ENCODE results near the gene PKD2L1. TPM values are rescaled to one million over a fixed set of nuclear protein-coding genes. Genes with fewer than 3 reads are reported as not detected.

PKD2L1 gene
- total and polyA plus RNA-seq, 10 of the 15 experiments (the other 5 are each of a cell fraction or from before 2014, with no cell fraction given) = 0.05 to 0.17 (median 0.08) TPM; not detected in 6

- no peak for FAIRE-seq
- CTCF ChIA-PET = interaction anchor here (1.5 to 5.5 kb wide), 3 partner anchors 15 to 61 kb away, joined by 3 to 43 read pairs (median 4); partner anchors contain the start of gene SCD
- intact Hi-C loops (cut with micrococcal nuclease; ENCODE audit: unreplicated experiment) = no loop called here
Observed at GRCh38 chr10:100364735-100365391, 34.8 kb upstream of the PKD2L1 start.

DNA sequence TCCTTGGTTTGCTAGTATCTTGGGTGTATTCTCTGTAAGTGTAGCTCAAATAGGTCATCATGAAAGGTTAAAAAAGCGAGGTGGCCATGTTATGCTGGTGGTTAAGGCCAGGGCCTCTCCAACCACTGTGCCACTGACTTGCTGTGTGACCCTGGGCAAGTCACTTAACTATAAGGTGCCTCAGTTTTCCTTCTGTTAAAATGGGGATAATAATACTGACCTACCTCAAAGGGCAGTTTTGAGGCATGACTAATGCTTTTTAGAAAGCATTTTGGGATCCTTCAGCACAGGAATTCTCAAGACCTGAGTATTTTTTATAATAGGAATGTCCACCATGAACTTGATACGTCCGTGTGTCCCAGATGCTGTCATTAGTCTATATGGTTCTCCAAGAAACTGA lies 34.1 kb upstream of the PKD2L1 start:
- ChIA-PET RAD21 (ENCODE audit: unreplicated experiment) (interaction anchor here (0.8 to 1.6 kb wide), 3 partner anchors 15 to 22 kb away, joined by 3 to 4 read pairs (median 3); no protein-coding TSS in a partner anchor), POLR2A (interaction anchor here (0.5 to 1.5 kb wide), 3 partner anchors 14 to 329 kb away, joined by 3 to 5 read pairs (median 4); no protein-coding TSS in a partner anchor), SMC1A (ENCODE audit: uncharacterized antibody, unreplicated experiment) (interaction anchor here (5.1 kb wide), 1 partner anchor 14 kb away, joined by 27 read pairs; no protein-coding TSS in a partner anchor), CTCF (interaction anchor here (1.3 to 5.5 kb wide), 2 partner anchors 9 to 15 kb away, joined by 3 to 43 read pairs; partner anchors contain the start of gene SCD)
- Histone ChIP-seq H3K27ac (ENCODE audit: control insufficient read depth, insufficient read depth) (no peak overlapping the region), H4K20me1 (ENCODE audit: control insufficient read depth, insufficient read depth) (no peaks in the 10 kb centered on the region), H3K36me3 (ENCODE audit: control insufficient read depth in 2 of 2, insufficient read depth in 2 of 2, low read length in 1 of 2) (peaks cover 4 to 8% of the 10 kb centered on the region in 2 experiments), H3K4me1 (ENCODE audit: control insufficient read depth, insufficient read depth, low read length) (no peaks in the 10 kb centered on the region; the same call in 1 of the 2 replicates), H3K4me2 (ENCODE audit: control insufficient read depth, insufficient read depth) (no peak overlapping the region), H3K4me3 (no peak overlapping the region), H3K9me3 (replicated peaks; ENCODE audit: control insufficient read depth, insufficient read depth, low read length) (no peaks in the 10 kb centered on the region), H3K27me3 (replicated peaks in 1 of 2; ENCODE audit: control insufficient read depth in 2 of 2, insufficient read depth in 2 of 2, low read length in 1 of 2) (no peaks in the 10 kb centered on the region), H2AFZ (ENCODE audit: control insufficient read depth, low read depth, low read length) (no peak overlapping the region), H3K9ac (ENCODE audit: control insufficient read depth, insufficient read depth, low read length) (no peak overlapping the region), H3K79me2 (ENCODE audit: control insufficient read depth, insufficient read depth, low read length) (no peaks in the 10 kb centered on the region)
- DNase-seq (ENCODE audit: low read depth, low spot score) (no peak), ATAC-seq (no peak), FAIRE-seq (no peak)
- BruUV-seq (replicated peaks) = TSS peak; percentile 61
- intact Hi-C loops (cut with micrococcal nuclease; ENCODE audit: unreplicated experiment) = no loop called here
- 93% methylated on average over 3 of the region's 3 CpGs for WGBS (ENCODE audit: insufficient coverage, insufficient replicate concordance, low lambda C conversion rate, missing lambda C conversion rate)
- TF ChIP-seq FOS (IDR thresholded peaks at IDR 0.05; ENCODE audit: borderline replicate concordance, extremely low read depth, insufficient read length) (no peak), BCL11A (IDR thresholded peaks at IDR 0.05; ENCODE audit: low read depth, low read length) (no peak), PAX5 (IDR thresholded peaks at IDR 0.05; ENCODE audit: borderline replicate concordance, low read depth, low read length) (no peak), SREBF1 (IDR thresholded peaks at IDR 0.05; ENCODE audit: low read length) (no peak), FOXK2 (IDR thresholded peaks at IDR 0.05) (no peak), MLLT1 (IDR thresholded peaks at IDR 0.05) (no peak), SPI1 (IDR thresholded peaks at IDR 0.05; ENCODE audit: borderline replicate concordance, insufficient read depth, low read depth, low read length) (no peak)
- in situ Hi-C loops (cut with MboI) = no loop called here

More at GRCh38 chr10:100364735-100365391, 34.8 kb upstream of the PKD2L1 start:
- WGBS (ENCODE audit: insufficient coverage, insufficient replicate concordance, low lambda C conversion rate, missing lambda C conversion rate) = 56% methylated on average over 7 of the region's 7 CpGs
- no peak overlapping the region for H2AFZ ChIP-seq (ENCODE audit: control insufficient read depth, low read depth, low read length)
- TF ChIP-seq IKZF2 (IDR thresholded peaks at IDR 0.05) (no peak), NRF1 (conservative IDR thresholded peaks at IDR 0.05; ENCODE audit: low read depth, low read length) (no peak), RAD51 (IDR thresholded peaks at IDR 0.05) (peak; percentile 27; the same call in 1 of the 2 replicates)
- H3K4me2 ChIP-seq (ENCODE audit: control insufficient read depth, insufficient read depth) = no peak overlapping the region
- H3K36me3 ChIP-seq (ENCODE audit: control insufficient read depth in 2 of 2, insufficient read depth in 2 of 2, low read length in 1 of 2) = peaks cover under 1 to 4% of the 10 kb centered on the region in 2 experiments
- no peak overlapping the region for H3K4me3 ChIP-seq
- no TSS peak for BruUV-seq (replicated peaks)
- no peaks in the 10 kb centered on the region for H3K9me3 ChIP-seq (replicated peaks; ENCODE audit: control insufficient read depth, insufficient read depth, low read length)
- ChIA-PET RAD21 (ENCODE audit: unreplicated experiment) (interaction anchor here (1.3 kb wide), 1 partner anchor 16 kb away, joined by 4 read pairs; no protein-coding TSS in a partner anchor), POLR2A (interaction anchor here (0.5 to 2.9 kb wide), 5 partner anchors 9 to 330 kb away, joined by 3 to 18 read pairs (median 3); no protein-coding TSS in a partner anchor), SMC1A (ENCODE audit: uncharacterized antibody, unreplicated experiment) (interaction anchor here (0.8 to 5.1 kb wide), 3 partner anchors 12 to 15 kb away, joined by 3 to 27 read pairs (median 3); no protein-coding TSS in a partner anchor)
- in situ Hi-C loops (cut with MboI) = no loop called here
- DNase-seq (ENCODE audit: low read depth, low spot score) (no peak), ATAC-seq (no peak; the same call in 2 of the 3 replicates)
- H3K4me1 ChIP-seq (ENCODE audit: control insufficient read depth, insufficient read depth, low read length) = no peaks in the 10 kb centered on the region; the same call in 1 of the 2 replicates
- H3K27me3 ChIP-seq (replicated peaks in 1 of 2; ENCODE audit: control insufficient read depth in 2 of 2, insufficient read depth in 2 of 2, low read length in 1 of 2) = no peaks in the 10 kb centered on the region
- H4K20me1 ChIP-seq (ENCODE audit: control insufficient read depth, insufficient read depth) = no peaks in the 10 kb centered on the region
- H3K9ac ChIP-seq (ENCODE audit: control insufficient read depth, insufficient read depth, low read length) = no peak overlapping the region
- no peaks in the 10 kb centered on the region for H3K79me2 ChIP-seq (ENCODE audit: control insufficient read depth, insufficient read depth, low read length)
- H3K27ac ChIP-seq (ENCODE audit: control insufficient read depth, insufficient read depth) = no peak overlapping the region
